Endothelial cell of umbilical vein (primary cell): ENCODE results near the gene CLDN19. TPM values are rescaled to one million over a fixed set of nuclear protein-coding genes. Genes with fewer than 3 reads are reported as not detected.

ENCODE experiments used
- BruUV-seq: library from RNA; stranded (reverse); fragments of 400-500 nt; replicated peaks from 2 replicates; lab custom pipeline; 2021; lab: Mats Ljungman, UMichigan
- CTCF ChIA-PET: fragments of 300-600, 350-600 bp; sonication (Branson Sonifier 250); formaldehyde crosslinking; loops from one replicate; lab custom pipeline; 2021; ENCODE audit warnings: antibody characterized with exemption, inconsistent platforms; lab: Charles Lee
- POLR2A ChIA-PET: fragments of 300-600, 350-600 bp; sonication (Branson Sonifier 250); formaldehyde crosslinking; loops from one replicate; lab custom pipeline; 2021; ENCODE audit warnings: antibody characterized with exemption, inconsistent platforms; lab: Charles Lee
- DNase-seq: peaks from one replicate; pipeline ENCODE4 v3.0.0-alpha.2; 2011; ENCODE audit warnings: low read depth, low spot score
- FAIRE-seq: peaks from 2 replicates; lab custom pipeline; 2011; peaks lifted over from hg19 to GRCh38; lab: Jason Lieb, UNC
- H2AFZ ChIP-seq: 2 replicates; pipeline ENCODE4 v1.6.0; 2012; ENCODE audit warnings: low read depth, low read length, control low read depth, inconsistent platforms
- H3K27ac ChIP-seq: 2 replicates; pipeline ENCODE4 v1.5.1; 2011; ENCODE audit warnings: low read depth, mild to moderate bottlenecking, control low read depth, low read length, moderate library complexity; ENCODE audit not compliant: insufficient read depth
- H3K27me3 ChIP-seq, 2 experiments: 2 replicates each; pipeline versions ENCODE4 v1.6.0 to v1.6.1; 2011; ENCODE audit warnings: low read length in 2 of 2, mixed read lengths in 1 of 2; ENCODE audit not compliant: control insufficient read depth in 2 of 2, insufficient read depth in 2 of 2
- H3K36me3 ChIP-seq, 2 experiments: 2 replicates in 1 of 2; 3 replicates in 1 of 2; pipeline ENCODE4 v1.5.1; 2011; ENCODE audit warnings: low read length in 2 of 2, mild to moderate bottlenecking in 1 of 2, moderate library complexity in 1 of 2; ENCODE audit not compliant: control insufficient read depth in 2 of 2, insufficient read depth in 2 of 2; ENCODE audit errors: extremely low read depth in 1 of 2
- H3K4me1 ChIP-seq: 3 replicates; pipeline ENCODE4 v1.5.1; 2011; ENCODE audit warnings: mild to moderate bottlenecking, low read length; ENCODE audit not compliant: control insufficient read depth, insufficient read depth; ENCODE audit errors: extremely low read depth
- H3K4me2 ChIP-seq: 2 replicates; pipeline ENCODE4 v1.6.1; 2011; ENCODE audit warnings: low read length, control low read depth, mixed read lengths; ENCODE audit not compliant: insufficient read depth
- H3K4me3 ChIP-seq, 3 experiments: fragments of 200-600 bp in 1 of 3; sonication (generic), shearing (Covaris generic) in 1 of 3; replicated peaks in 1 of 3; 2 replicates each; pipeline ENCODE4 v1.5.1; 2011 to 2016; ENCODE audit warnings: control low read depth in 3 of 3, low read length in 3 of 3, mild to moderate bottlenecking in 2 of 3, inconsistent platforms in 1 of 3, low read depth in 1 of 3, moderate library complexity in 1 of 3; ENCODE audit not compliant: insufficient read depth in 1 of 3
- H3K79me2 ChIP-seq: 2 replicates; pipeline ENCODE4 v1.6.0; 2012; ENCODE audit warnings: low read length, inconsistent platforms; ENCODE audit not compliant: control insufficient read depth, insufficient read depth
- H3K9ac ChIP-seq: replicated peaks from 2 replicates; pipeline ENCODE3; 2011; ENCODE audit warnings: low read length, control low read depth; ENCODE audit not compliant: insufficient read depth; ENCODE audit errors: extremely low read depth
- H3K9me1 ChIP-seq: replicated peaks from 3 replicates; pipeline ENCODE4 v1.6.0; 2011; ENCODE audit warnings: mild to moderate bottlenecking, low read length; ENCODE audit not compliant: control insufficient read depth, insufficient read depth; ENCODE audit errors: extremely low read depth
- H3K9me3 ChIP-seq: replicated peaks from 2 replicates; pipeline ENCODE4 v1.5.1; 2012; ENCODE audit warnings: low read length, inconsistent platforms; ENCODE audit not compliant: control insufficient read depth, insufficient read depth
- H4K20me1 ChIP-seq: replicated peaks from 2 replicates; pipeline ENCODE3; 2011; ENCODE audit warnings: mild to moderate bottlenecking, low read length; ENCODE audit not compliant: control insufficient read depth, insufficient read depth; ENCODE audit errors: extremely low read depth
- EZH2 ChIP-seq: IDR thresholded peaks from 2 replicates; pipeline ENCODE4 v1.6.1; 2012; ENCODE audit warnings: borderline replicate concordance, low read depth, mild to moderate bottlenecking, moderate library complexity, low read length, inconsistent platforms; ENCODE audit not compliant: severe bottlenecking
- FOS ChIP-seq: IDR thresholded peaks from 2 replicates; pipeline ENCODE4 v1.6.1; 2011; ENCODE audit warnings: mild to moderate bottlenecking, low read length, moderate library complexity, borderline replicate concordance; ENCODE audit not compliant: insufficient read depth
- GATA2 ChIP-seq: IDR thresholded peaks from 2 replicates; pipeline ENCODE4 v1.7.0; 2011; ENCODE audit warnings: low read depth, mild to moderate bottlenecking, moderate library complexity, mixed read lengths, low read length; ENCODE audit not compliant: insufficient read length, insufficient read depth
- JUN ChIP-seq: IDR thresholded peaks from 2 replicates; pipeline ENCODE4 v1.6.1; 2011; ENCODE audit warnings: borderline replicate concordance, low read depth; ENCODE audit not compliant: insufficient read length, insufficient read depth
- MYC ChIP-seq: IDR thresholded peaks from one replicate; pipeline ENCODE4 v1.6.1; 2011; ENCODE audit warnings: mild to moderate bottlenecking, low read depth, low read length
- POLR2A ChIP-seq: IDR thresholded peaks from 2 replicates; pipeline ENCODE4 v1.6.1; 2012; ENCODE audit warnings: low read depth, mild to moderate bottlenecking, control low read depth, low read length
- POLR2AphosphoS5 ChIP-seq: IDR thresholded peaks from 2 replicates; pipeline ENCODE4 v1.6.1; 2012; ENCODE audit warnings: low read depth, mild to moderate bottlenecking, control low read depth, low read length, moderate library complexity; ENCODE audit not compliant: insufficient read depth
- dilution Hi-C: fragments of 300-500 bp; cut with MboI; formaldehyde crosslinking; loops from one replicate; pipeline ENCODE4 v1.15.0; 2019; ENCODE audit warnings: low sequenced_read_pairs; ENCODE audit not compliant: extremely low pct_ligation_motif_present
- intact Hi-C: fragments of 100-400 bp; cut with micrococcal nuclease; formaldehyde crosslinking; loops from one replicate; pipeline ENCODE4 v1.10.0; 2022
- polyA plus RNA-seq, 4 experiments: library from polyadenylated mRNA; depleted of rRNA in 3 of 4; stranded (reverse) in 3 of 4; unstranded in 1 of 4; fragments of >200 nt; gene quantifications; 2 replicates each; pipeline versions ENCODE4 v1.2.1 to v1.2.3, GENCODE V29; 2011 to 2012; ENCODE audit warnings: missing spikeins in 1 of 4
- total RNA-seq: library from RNA; stranded (reverse); gene quantifications from 2 replicates; pipeline ENCODE4 v1.2.3, GENCODE V29; 2021
- TF ChIP-seq, protein P1 (sequence below): IDR thresholded peaks from 2 replicates; pipeline ENCODE4 v1.6.1; 2011; ENCODE audit not compliant: insufficient read depth, insufficient read length
- TF ChIP-seq, protein P2 (sequence below), 2 donors: IDR thresholded peaks; 1 replicate in 1 of 2; 2 replicates in 1 of 2; pipeline ENCODE4 v1.5.1; 2011; ENCODE audit warnings: low read length in 2 of 2, mild to moderate bottlenecking in 2 of 2, moderate library complexity in 2 of 2, control low read depth in 1 of 2, inconsistent platforms in 1 of 2, low read depth in 1 of 2; ENCODE audit not compliant: insufficient read depth in 1 of 2; ENCODE audit errors: extremely low read depth in 1 of 2

The CLDN19 gene
- total and polyA plus RNA-seq, 2 donors (not counting 3 experiments of a cell fraction or from before 2014, with no cell fraction given), result not detected

DNA sequence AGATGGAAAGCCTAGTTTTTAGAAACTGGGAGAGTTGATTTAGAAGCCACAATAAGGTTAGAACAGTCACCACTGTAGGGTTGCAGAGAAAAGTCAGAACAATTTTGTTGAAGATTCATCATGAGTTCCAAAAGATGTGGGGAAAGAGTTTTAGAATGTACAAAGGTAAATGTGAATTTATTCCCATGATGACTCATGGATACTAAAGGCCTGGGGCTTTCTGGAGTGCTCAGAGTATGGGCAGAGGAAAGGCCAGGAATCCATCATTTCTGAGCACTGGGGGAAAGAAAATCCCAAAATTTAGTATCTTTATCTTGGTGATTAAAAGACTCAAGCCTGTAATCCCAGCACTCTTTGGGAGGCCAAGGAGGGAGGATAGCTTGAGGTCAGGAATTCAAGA lies 40.0 kb downstream of the CLDN19 start:
- Histone ChIP-seq H3K9me3 (no peaks in the 10 kb centered on the region), H3K4me1 (no peaks in the 10 kb centered on the region), H3K9ac (no peak overlapping the region), H2AFZ (no peak overlapping the region), H3K4me3 (no peak overlapping the region), H3K9me1 (no peaks in the 10 kb centered on the region), H3K27ac (no peak overlapping the region), H3K79me2 (peaks cover 70% of the 10 kb centered on the region), H3K27me3 (no peaks in the 10 kb centered on the region), H3K36me3 (peaks cover 40 to 60% of the 10 kb centered on the region in 2 experiments), H4K20me1 (peaks cover 6% of the 10 kb centered on the region), H3K4me2 (no peak overlapping the region)
- intact Hi-C loops (no loop called here), dilution Hi-C loops (no loop called here)
- ChIA-PET CTCF (no interaction called here), POLR2A (no interaction called here)
- TF ChIP-seq, protein P1, sequence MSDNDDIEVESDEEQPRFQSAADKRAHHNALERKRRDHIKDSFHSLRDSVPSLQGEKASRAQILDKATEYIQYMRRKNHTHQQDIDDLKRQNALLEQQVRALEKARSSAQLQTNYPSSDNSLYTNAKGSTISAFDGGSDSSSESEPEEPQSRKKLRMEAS, result no peak
- TF ChIP-seq, protein P2, sequence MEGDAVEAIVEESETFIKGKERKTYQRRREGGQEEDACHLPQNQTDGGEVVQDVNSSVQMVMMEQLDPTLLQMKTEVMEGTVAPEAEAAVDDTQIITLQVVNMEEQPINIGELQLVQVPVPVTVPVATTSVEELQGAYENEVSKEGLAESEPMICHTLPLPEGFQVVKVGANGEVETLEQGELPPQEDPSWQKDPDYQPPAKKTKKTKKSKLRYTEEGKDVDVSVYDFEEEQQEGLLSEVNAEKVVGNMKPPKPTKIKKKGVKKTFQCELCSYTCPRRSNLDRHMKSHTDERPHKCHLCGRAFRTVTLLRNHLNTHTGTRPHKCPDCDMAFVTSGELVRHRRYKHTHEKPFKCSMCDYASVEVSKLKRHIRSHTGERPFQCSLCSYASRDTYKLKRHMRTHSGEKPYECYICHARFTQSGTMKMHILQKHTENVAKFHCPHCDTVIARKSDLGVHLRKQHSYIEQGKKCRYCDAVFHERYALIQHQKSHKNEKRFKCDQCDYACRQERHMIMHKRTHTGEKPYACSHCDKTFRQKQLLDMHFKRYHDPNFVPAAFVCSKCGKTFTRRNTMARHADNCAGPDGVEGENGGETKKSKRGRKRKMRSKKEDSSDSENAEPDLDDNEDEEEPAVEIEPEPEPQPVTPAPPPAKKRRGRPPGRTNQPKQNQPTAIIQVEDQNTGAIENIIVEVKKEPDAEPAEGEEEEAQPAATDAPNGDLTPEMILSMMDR (IDR thresholded peaks at IDR 0.05; ENCODE audit: extremely low read depth in 1 of 2, insufficient read depth in 1 of 2, low read depth in 1 of 2, low read length in 2 of 2), result no peak
- no peak for TF ChIP-seq EZH2
- no peak for TF ChIP-seq MYC
- no peak for TF ChIP-seq GATA2
- TF ChIP-seq POLR2A, result no peak
- TF ChIP-seq JUN, result no peak
- TF ChIP-seq FOS, result no peak
- no peak for TF ChIP-seq POLR2AphosphoS5
- FAIRE-seq (no peak), DNase-seq (no peak)
- BruUV-seq, result no TSS peak
